Measurements from ENCODE around the gene OLFM2. TPM values are rescaled to one million over a fixed set of nuclear protein-coding genes. Genes with fewer than 3 reads are reported as not detected.

OLFM2 gene
- total RNA-seq (10 to 100 TPM; 15.9 to 22.5 TPM), polyA plus RNA-seq (ENCODE audit: insufficient read depth, low read depth, low replicate concordance) (27.0 TPM)
- long read RNA-seq, donor 1, transcript OLFM2-201 (6 exons, 2,019 nt): major isoform, 12 of 12 reads
- long read RNA-seq, donor 1, partial matches to known transcripts: 0 of 12 reads
- long read RNA-seq, donor 1, other reads (novel, unspliced or antisense): 0 of 12 reads
- long read RNA-seq, donor 2, transcript OLFM2-201 (6 exons, 2,019 nt): major isoform, 12 of 12 reads
- long read RNA-seq, donor 2, partial matches to known transcripts: 0 of 12 reads
- long read RNA-seq, donor 2, other reads (novel, unspliced or antisense): 0 of 12 reads

- no peaks in the 10 kb centered on the region for H3K9me3 ChIP-seq
- no peaks in the 10 kb centered on the region for H3K36me3 ChIP-seq (ENCODE audit: low read depth, missing control alignments)
- H3K27me3 ChIP-seq: no peaks in the 10 kb centered on the region
- H3K27ac ChIP-seq: no peak within 1 kb of the TSS
- DNase-seq: peak; percentile 36
- H3K4me1 ChIP-seq: peaks cover 21% of the 10 kb centered on the region
- TF ChIP-seq POLR2A (IDR thresholded peaks at IDR 0.05): no peak
- TF ChIP-seq, protein P1, sequence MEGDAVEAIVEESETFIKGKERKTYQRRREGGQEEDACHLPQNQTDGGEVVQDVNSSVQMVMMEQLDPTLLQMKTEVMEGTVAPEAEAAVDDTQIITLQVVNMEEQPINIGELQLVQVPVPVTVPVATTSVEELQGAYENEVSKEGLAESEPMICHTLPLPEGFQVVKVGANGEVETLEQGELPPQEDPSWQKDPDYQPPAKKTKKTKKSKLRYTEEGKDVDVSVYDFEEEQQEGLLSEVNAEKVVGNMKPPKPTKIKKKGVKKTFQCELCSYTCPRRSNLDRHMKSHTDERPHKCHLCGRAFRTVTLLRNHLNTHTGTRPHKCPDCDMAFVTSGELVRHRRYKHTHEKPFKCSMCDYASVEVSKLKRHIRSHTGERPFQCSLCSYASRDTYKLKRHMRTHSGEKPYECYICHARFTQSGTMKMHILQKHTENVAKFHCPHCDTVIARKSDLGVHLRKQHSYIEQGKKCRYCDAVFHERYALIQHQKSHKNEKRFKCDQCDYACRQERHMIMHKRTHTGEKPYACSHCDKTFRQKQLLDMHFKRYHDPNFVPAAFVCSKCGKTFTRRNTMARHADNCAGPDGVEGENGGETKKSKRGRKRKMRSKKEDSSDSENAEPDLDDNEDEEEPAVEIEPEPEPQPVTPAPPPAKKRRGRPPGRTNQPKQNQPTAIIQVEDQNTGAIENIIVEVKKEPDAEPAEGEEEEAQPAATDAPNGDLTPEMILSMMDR (IDR thresholded peaks at IDR 0.05): no peak
- intact Hi-C loops (cut with DNase I; ENCODE audit: low total_unique reads): loop anchor here (10.0 kb wide), 2 partner anchors 68 to 298 kb away; partner anchors contain the start of gene S1PR2
- WGBS, 2 donors: 2 to 8% methylated on average over 11 to 20 of the region's 62 CpGs
- peak within 1 kb of the TSS; percentile 43 to 53 for H3K4me3 ChIP-seq
These were observed at the start of gene OLFM2 for GRCh38 chr19:9936326-9937000. TSS of gene OLFM2 (minus strand) at chr19:9936515. CDS start at chr19:9936366, 149 bp downstream.

- H3K4me3 ChIP-seq: no peak overlapping the region
- whole genome bisulfite sequencing, 2 donors: 89 to 90% methylated on average over 8 of the region's 8 CpGs
These were observed 45.3 kb upstream of the OLFM2 start for GRCh38 chr19:9981406-9982260.

GRCh38 chr19:9972103-9972502, 35.8 kb upstream of the OLFM2 start:
- H3K36me3 ChIP-seq (ENCODE audit: low read depth, missing control alignments): no peaks in the 10 kb centered on the region
- H3K27me3 ChIP-seq: no peaks in the 10 kb centered on the region
- H3K9me3 ChIP-seq: no peaks in the 10 kb centered on the region
- no peaks in the 10 kb centered on the region for H3K4me1 ChIP-seq
- intact Hi-C loops (cut with DNase I; ENCODE audit: low total_unique reads): no loop called here
- no peak overlapping the region for H3K27ac ChIP-seq
- DNase-seq: no peak
- H3K4me3 ChIP-seq: no peak overlapping the region
- 77 to 83% methylated on average over 6 of the region's 6 CpGs for WGBS, 2 donors
- TF ChIP-seq POLR2A (IDR thresholded peaks at IDR 0.05): no peak
- TF ChIP-seq, protein P1 (IDR thresholded peaks at IDR 0.05): no peak

More at GRCh38 chr19:9981406-9982260, 45.3 kb upstream of the OLFM2 start:
- Histone ChIP-seq H3K27ac (no peak overlapping the region), H3K36me3 (ENCODE audit: low read depth, missing control alignments) (no peaks in the 10 kb centered on the region), H3K27me3 (no peaks in the 10 kb centered on the region), H3K4me1 (peaks cover 6% of the 10 kb centered on the region), H3K9me3 (no peaks in the 10 kb centered on the region)
- no peak for DNase-seq
- TF ChIP-seq, protein P1 (IDR thresholded peaks at IDR 0.05): no peak
- no peak for TF ChIP-seq POLR2A (IDR thresholded peaks at IDR 0.05)
- intact Hi-C loops (cut with DNase I; ENCODE audit: low total_unique reads): no loop called here

- TF ChIP-seq, protein P1 (IDR thresholded peaks at IDR 0.05): no peak
- TF ChIP-seq POLR2A (IDR thresholded peaks at IDR 0.05): no peak
- Histone ChIP-seq H3K27ac (no peak overlapping the region), H3K9me3 (no peaks in the 10 kb centered on the region), H3K4me1 (no peaks in the 10 kb centered on the region), H3K4me3 (no peak overlapping the region), H3K36me3 (ENCODE audit: low read depth, missing control alignments) (no peaks in the 10 kb centered on the region), H3K27me3 (no peaks in the 10 kb centered on the region)
- intact Hi-C loops (cut with DNase I; ENCODE audit: low total_unique reads): no loop called here
- WGBS, 2 donors: 55 to 65% methylated on average over 15 of the region's 15 CpGs
- no peak for DNase-seq
These were observed 35.0 kb upstream of the OLFM2 start for GRCh38 chr19:9971166-9971897.
